Thyroid gland (tissue), 4 donors: ENCODE data around the gene PRG3. TPM values are rescaled to one million over a fixed set of nuclear protein-coding genes. Genes with fewer than 3 reads are reported as not detected.

ENCODE experiments used
- DNase-seq, 2 donors: peaks; one replicate each; pipeline ENCODE4 v3.0.0-alpha.2; 2019
- H3K27ac ChIP-seq, 3 donors: fragments of 200-600 bp; sonication (generic); 1 replicate in 2 of 3; 2 replicates in 1 of 3; pipeline ENCODE4 v1.5.1; 2016 to 2019; ENCODE audit warnings: mild to moderate bottlenecking in 1 of 3, moderate library complexity in 1 of 3
- H3K27me3 ChIP-seq: fragments of 200-600 bp; sonication (generic); one replicate; pipeline ENCODE4 v1.5.1; 2019
- H3K36me3 ChIP-seq, 2 donors: fragments of 200-600 bp; sonication (generic); one replicate each; pipeline ENCODE4 v1.5.1; 2016 to 2019
- H3K4me1 ChIP-seq, 2 donors: fragments of 200-600 bp; sonication (generic); one replicate each; pipeline ENCODE4 v1.5.1; 2017 to 2019
- H3K4me3 ChIP-seq, 3 donors: fragments of 200-600 bp; sonication (generic); replicated peaks in 1 of 3; 1 replicate in 2 of 3; 2 replicates in 1 of 3; pipeline ENCODE4 v1.5.1; 2016; ENCODE audit warnings: mild to moderate bottlenecking in 1 of 3
- H3K9me3 ChIP-seq: fragments of 200-600 bp; sonication (generic); one replicate; pipeline ENCODE4 v1.5.1; 2017
- POLR2A ChIP-seq, 2 donors: fragments of 450-650 bp; IDR thresholded peaks; one replicate each; pipeline ENCODE4 v1.6.1; 2017; ENCODE audit warnings: antibody characterized with exemption in 2 of 2, mild to moderate bottlenecking in 2 of 2, moderate library complexity in 1 of 2
- WGBS, 2 donors: methylation state at CpG; one replicate each; pipeline ENCODE4 v1.1.5; 2017; 5-methylcytosine and 5-hydroxymethylcytosine counted together
- intact Hi-C: fragments of 100-400 bp; cut with DNase I; formaldehyde crosslinking; loops from one replicate; pipeline ENCODE4 v1.15.1; 2023
- total RNA-seq, 4 donors: library from RNA; depleted of rRNA; stranded (reverse); fragments of >200 nt; gene quantifications; one replicate each; pipeline ENCODE4 v1.2.3, GENCODE V29; 2016
- TF ChIP-seq, protein P1 (sequence below), 6 experiments: fragments of 200-600 bp in 3 of 6; fragments of 450-650 bp in 3 of 6; sonication (generic) in 3 of 6; IDR thresholded peaks; one replicate each; pipeline ENCODE4 v1.5.1; 2016 to 2019; ENCODE audit warnings: antibody characterized with exemption in 6 of 6, mild to moderate bottlenecking in 2 of 6, inconsistent platforms in 1 of 6, moderate library complexity in 1 of 6

PRG3 gene
- total RNA-seq, 4 donors from 2014 or later: not detected

- 79 to 85% methylated on average over 9 of the region's 9 CpGs for WGBS, 2 donors
- H3K27ac ChIP-seq: no peak overlapping the region
- TF ChIP-seq POLR2A (IDR thresholded peaks at IDR 0.05): no peak
- TF ChIP-seq, protein P1, sequence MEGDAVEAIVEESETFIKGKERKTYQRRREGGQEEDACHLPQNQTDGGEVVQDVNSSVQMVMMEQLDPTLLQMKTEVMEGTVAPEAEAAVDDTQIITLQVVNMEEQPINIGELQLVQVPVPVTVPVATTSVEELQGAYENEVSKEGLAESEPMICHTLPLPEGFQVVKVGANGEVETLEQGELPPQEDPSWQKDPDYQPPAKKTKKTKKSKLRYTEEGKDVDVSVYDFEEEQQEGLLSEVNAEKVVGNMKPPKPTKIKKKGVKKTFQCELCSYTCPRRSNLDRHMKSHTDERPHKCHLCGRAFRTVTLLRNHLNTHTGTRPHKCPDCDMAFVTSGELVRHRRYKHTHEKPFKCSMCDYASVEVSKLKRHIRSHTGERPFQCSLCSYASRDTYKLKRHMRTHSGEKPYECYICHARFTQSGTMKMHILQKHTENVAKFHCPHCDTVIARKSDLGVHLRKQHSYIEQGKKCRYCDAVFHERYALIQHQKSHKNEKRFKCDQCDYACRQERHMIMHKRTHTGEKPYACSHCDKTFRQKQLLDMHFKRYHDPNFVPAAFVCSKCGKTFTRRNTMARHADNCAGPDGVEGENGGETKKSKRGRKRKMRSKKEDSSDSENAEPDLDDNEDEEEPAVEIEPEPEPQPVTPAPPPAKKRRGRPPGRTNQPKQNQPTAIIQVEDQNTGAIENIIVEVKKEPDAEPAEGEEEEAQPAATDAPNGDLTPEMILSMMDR (IDR thresholded peaks at IDR 0.05): no peak
- H3K9me3 ChIP-seq: no peaks in the 10 kb centered on the region
- H3K4me3 ChIP-seq: no peak overlapping the region
- no peaks in the 10 kb centered on the region for H3K36me3 ChIP-seq
- intact Hi-C loops: no loop called here
- H3K27me3 ChIP-seq: no peaks in the 10 kb centered on the region
- no peaks in the 10 kb centered on the region for H3K4me1 ChIP-seq
- DNase-seq: no peak
Measured at GRCh38 chr11:57356268-57356667, 24.7 kb downstream of the PRG3 start.

DNA sequence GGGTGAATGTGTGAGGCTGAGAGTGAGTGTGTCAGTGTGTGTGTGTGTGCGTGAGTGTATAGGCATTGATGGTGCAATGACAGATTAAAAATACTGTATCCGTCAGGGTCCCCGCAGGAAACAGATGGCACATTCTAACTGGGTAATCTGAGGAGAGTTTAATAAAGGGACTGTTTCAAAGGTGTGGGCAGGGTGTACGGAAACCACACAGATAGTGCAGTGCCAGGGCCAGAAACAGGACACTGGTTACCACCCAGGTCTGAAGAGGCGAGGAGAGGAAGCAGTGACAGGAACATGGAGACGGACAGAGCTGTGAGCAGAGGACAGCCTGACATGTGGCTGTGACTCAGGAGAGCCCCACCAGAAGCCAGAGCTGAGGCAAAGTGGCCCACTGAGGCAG lies 26.3 kb downstream of the PRG3 start:
- TF ChIP-seq, protein P1 (IDR thresholded peaks at IDR 0.05): no peak
- no peak for TF ChIP-seq POLR2A (IDR thresholded peaks at IDR 0.05)
- DNase-seq: no peak

GRCh38 chr11:57353852-57354251 lies 27.1 kb downstream of the PRG3 start:
- intact Hi-C loops: no loop called here

More for the DNA sequence above, 26.3 kb downstream of the PRG3 start:
- intact Hi-C loops: no loop called here
- no peaks in the 10 kb centered on the region for H3K27me3 ChIP-seq
- H3K9me3 ChIP-seq: no peaks in the 10 kb centered on the region
- 89 to 90% methylated on average over 6 of the region's 6 CpGs for WGBS, 2 donors
- H3K27ac ChIP-seq: no peak overlapping the region
- peaks cover 0 to 3% of the 10 kb centered on the region in 2 donors for H3K4me1 ChIP-seq
- no peaks in the 10 kb centered on the region for H3K36me3 ChIP-seq
- no peak overlapping the region for H3K4me3 ChIP-seq

DNA sequence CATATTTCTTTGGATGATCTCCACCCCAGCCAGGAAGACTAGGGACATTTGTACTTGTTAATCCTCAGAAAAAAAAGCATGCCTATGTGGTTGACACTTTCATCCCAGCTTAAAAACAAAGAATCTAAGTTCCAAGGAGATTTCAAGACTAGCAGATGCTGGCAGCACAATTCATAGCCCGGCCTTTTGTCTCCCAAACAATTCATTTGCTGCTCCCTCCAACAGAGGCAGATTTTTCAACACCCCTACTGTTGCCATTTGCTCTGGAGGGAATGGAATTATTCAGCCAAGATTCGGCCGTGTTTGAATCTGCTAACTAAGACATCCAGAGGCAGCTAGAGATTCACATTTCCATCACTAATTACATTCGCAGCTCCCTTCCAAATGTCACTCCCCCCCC lies 27.5 kb downstream of the PRG3 start:
- 75 to 78% methylated on average over 4 of the region's 4 CpGs for WGBS, 2 donors
- Histone ChIP-seq H3K27ac (no peak overlapping the region), H3K27me3 (no peaks in the 10 kb centered on the region), H3K4me1 (peaks cover 0 to 6% of the 10 kb centered on the region in 2 donors), H3K9me3 (no peaks in the 10 kb centered on the region), H3K36me3 (no peaks in the 10 kb centered on the region), H3K4me3 (no peak overlapping the region)
- DNase-seq: no peak
- intact Hi-C loops: no loop called here
- TF ChIP-seq POLR2A (IDR thresholded peaks at IDR 0.05): no peak
- TF ChIP-seq, protein P1 (IDR thresholded peaks at IDR 0.05): no peak

More at GRCh38 chr11:57353852-57354251, 27.1 kb downstream of the PRG3 start:
- DNase-seq: no peak
- H3K4me3 ChIP-seq: no peak overlapping the region
- 77% methylated on average over 4 of the region's 4 CpGs for WGBS, 2 donors
- no peaks in the 10 kb centered on the region for H3K27me3 ChIP-seq
- no peaks in the 10 kb centered on the region for H3K9me3 ChIP-seq
- no peak overlapping the region for H3K27ac ChIP-seq
- no peaks in the 10 kb centered on the region for H3K36me3 ChIP-seq
- H3K4me1 ChIP-seq: peaks cover 0 to 6% of the 10 kb centered on the region in 2 donors
- no peak for TF ChIP-seq POLR2A (IDR thresholded peaks at IDR 0.05)
- TF ChIP-seq, protein P1 (IDR thresholded peaks at IDR 0.05): no peak

DNA sequence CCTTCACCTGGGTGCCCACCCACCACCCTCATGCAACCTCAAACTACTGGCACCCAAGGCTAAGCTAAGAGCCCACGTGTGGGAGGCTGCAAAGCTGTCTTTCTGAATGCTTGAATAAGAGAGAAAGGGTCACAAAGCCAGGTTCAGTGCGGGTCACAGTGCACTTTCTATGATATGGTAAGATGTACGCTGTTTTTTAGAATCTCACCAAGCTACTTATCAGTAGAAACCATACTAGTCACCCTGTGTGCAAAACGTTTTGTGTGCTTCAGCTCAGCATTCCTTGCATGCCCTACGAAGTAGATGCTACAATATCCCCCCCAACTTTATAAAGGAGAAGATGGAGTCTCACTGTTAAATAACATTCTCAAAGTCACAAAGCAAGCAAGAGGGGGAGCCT lies 27.9 kb downstream of the PRG3 start:
- Histone ChIP-seq H3K27me3 (no peaks in the 10 kb centered on the region), H3K27ac (no peak overlapping the region), H3K4me3 (no peak overlapping the region), H3K9me3 (no peaks in the 10 kb centered on the region), H3K36me3 (no peaks in the 10 kb centered on the region), H3K4me1 (peaks cover 0 to 6% of the 10 kb centered on the region in 2 donors)
- DNase-seq: no peak
- TF ChIP-seq, protein P1 (IDR thresholded peaks at IDR 0.05): no peak
- TF ChIP-seq POLR2A (IDR thresholded peaks at IDR 0.05): no peak
- WGBS, 2 donors: 72 to 77% methylated on average over 5 of the region's 5 CpGs
- intact Hi-C loops: no loop called here
